Osteocyte (in vitro differentiated cells): Measurements from ENCODE around the gene NCAN. TPM values are rescaled to one million over a fixed set of nuclear protein-coding genes. Genes with fewer than 3 reads are reported as not detected.

ENCODE experiments used
- DNase-seq: peaks from one replicate; pipeline ENCODE4 v3.0.0; 2021; ENCODE audit warnings: mixed read lengths; ENCODE audit not compliant: unreplicated experiment; ENCODE audit errors: extremely low spot score
- H3K27ac Mint-ChIP-seq: one replicate; pipeline ENCODE4 v1.8.0; 2021; ENCODE audit warnings: mild to moderate bottlenecking, mixed read lengths; ENCODE audit not compliant: unreplicated experiment
- H3K27me3 Mint-ChIP-seq: one replicate; pipeline ENCODE4 v1.8.0; 2021; ENCODE audit warnings: mixed read lengths; ENCODE audit not compliant: unreplicated experiment
- H3K36me3 Mint-ChIP-seq: one replicate; pipeline ENCODE4 v1.8.0; 2021; ENCODE audit warnings: mixed read lengths; ENCODE audit not compliant: unreplicated experiment
- H3K4me1 Mint-ChIP-seq: one replicate; pipeline ENCODE4 v1.8.0; 2021; ENCODE audit warnings: mixed read lengths; ENCODE audit not compliant: unreplicated experiment
- H3K4me3 Mint-ChIP-seq: one replicate; pipeline ENCODE4 v1.8.0; 2021; ENCODE audit warnings: mild to moderate bottlenecking, moderate library complexity, mixed read lengths; ENCODE audit not compliant: unreplicated experiment
- H3K9me3 Mint-ChIP-seq: one replicate; pipeline ENCODE4 v1.8.0; 2021; ENCODE audit warnings: mixed read lengths; ENCODE audit not compliant: unreplicated experiment
- total RNA-seq: library from RNA; stranded (reverse); gene quantifications from 2 replicates; pipeline ENCODE4 v1.2.1, GENCODE V29; 2021
- TF ChIP-seq, protein P1 (sequence below): fragments of 200-600 bp; sonication (generic); IDR thresholded peaks from 2 replicates; pipeline ENCODE4 v1.5.0; 2021; ENCODE audit warnings: antibody characterized with exemption, mild to moderate bottlenecking, moderate library complexity

Gene NCAN
- total RNA-seq, 1 donor from 2014 or later = not detected

DNA sequence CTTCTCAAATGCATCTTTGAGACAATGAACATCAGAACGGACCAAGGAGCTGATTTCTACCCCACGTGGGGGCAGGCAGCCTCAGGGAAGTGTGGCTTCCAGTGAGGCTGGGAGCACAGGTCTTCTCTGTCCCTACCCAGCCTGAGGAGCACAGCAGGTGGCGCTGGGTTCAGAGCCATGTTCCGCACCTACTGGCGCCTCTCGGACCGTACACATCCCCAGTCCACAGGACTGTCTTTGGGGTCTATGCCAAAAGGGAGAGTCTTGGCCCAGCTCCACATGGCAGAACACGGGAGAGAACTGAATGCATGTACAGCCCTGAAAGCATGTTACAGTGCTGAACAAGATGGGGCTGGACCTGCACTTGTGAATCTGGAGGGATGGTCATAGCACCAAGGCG lies 86.0 kb downstream of the NCAN start:
- peaks cover 17% of the 10 kb centered on the region for H3K36me3 Mint-ChIP-seq
- TF ChIP-seq, protein P1, sequence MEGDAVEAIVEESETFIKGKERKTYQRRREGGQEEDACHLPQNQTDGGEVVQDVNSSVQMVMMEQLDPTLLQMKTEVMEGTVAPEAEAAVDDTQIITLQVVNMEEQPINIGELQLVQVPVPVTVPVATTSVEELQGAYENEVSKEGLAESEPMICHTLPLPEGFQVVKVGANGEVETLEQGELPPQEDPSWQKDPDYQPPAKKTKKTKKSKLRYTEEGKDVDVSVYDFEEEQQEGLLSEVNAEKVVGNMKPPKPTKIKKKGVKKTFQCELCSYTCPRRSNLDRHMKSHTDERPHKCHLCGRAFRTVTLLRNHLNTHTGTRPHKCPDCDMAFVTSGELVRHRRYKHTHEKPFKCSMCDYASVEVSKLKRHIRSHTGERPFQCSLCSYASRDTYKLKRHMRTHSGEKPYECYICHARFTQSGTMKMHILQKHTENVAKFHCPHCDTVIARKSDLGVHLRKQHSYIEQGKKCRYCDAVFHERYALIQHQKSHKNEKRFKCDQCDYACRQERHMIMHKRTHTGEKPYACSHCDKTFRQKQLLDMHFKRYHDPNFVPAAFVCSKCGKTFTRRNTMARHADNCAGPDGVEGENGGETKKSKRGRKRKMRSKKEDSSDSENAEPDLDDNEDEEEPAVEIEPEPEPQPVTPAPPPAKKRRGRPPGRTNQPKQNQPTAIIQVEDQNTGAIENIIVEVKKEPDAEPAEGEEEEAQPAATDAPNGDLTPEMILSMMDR = no peak
- H3K4me1 Mint-ChIP-seq = no peaks in the 10 kb centered on the region
- no peak for DNase-seq
- no peak overlapping the region for H3K27ac Mint-ChIP-seq
- H3K9me3 Mint-ChIP-seq = no peaks in the 10 kb centered on the region
- H3K4me3 Mint-ChIP-seq = no peak overlapping the region
- no peaks in the 10 kb centered on the region for H3K27me3 Mint-ChIP-seq

DNA sequence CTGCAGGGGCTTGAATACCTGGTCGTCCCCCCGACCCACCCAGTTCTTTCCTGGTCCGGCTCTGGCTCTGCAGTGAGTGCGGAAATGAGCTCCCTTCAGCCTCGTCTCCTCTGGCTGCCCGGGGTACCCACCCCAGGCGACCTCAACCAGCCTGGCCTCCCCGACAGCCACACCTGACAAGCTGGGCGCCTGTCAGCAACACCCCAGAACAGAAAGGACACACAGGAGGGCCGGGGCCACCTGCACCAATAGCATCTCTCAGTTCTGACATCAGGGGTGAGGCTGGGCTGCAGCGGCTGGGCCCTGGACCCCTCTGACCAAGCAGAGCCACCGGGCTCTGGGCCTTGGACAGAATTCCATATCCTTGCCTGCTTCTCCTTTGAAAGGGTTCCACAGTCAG lies 88.9 kb downstream of the NCAN start:
- Mint-ChIP-seq H3K27me3 (no peaks in the 10 kb centered on the region), H3K27ac (no peak overlapping the region), H3K9me3 (no peaks in the 10 kb centered on the region), H3K4me1 (no peaks in the 10 kb centered on the region), H3K4me3 (no peak overlapping the region), H3K36me3 (peaks cover 12% of the 10 kb centered on the region)
- DNase-seq = no peak
- TF ChIP-seq, protein P1 = no peak

Other genes with a start within 250 kb of the NCAN start
- 77.6 and 81.8 TPM in 2 replicates for gene SUGP2, start 178.4 kb upstream of the NCAN start, total RNA-seq
- 26.9 and 27.0 TPM in 2 replicates for gene ARMC6, start 178.4 kb upstream of the NCAN start, total RNA-seq
- 10.0 and 10.6 TPM in 2 replicates for gene SLC25A42, start 148.0 kb upstream of the NCAN start, total RNA-seq
- gene TMEM161A, start 73.5 kb upstream of the NCAN start, total RNA-seq = 34.3 and 37.5 TPM in 2 replicates
- gene MEF2B, start 41.7 kb upstream of the NCAN start, total RNA-seq = 1.2 and 1.6 TPM in 2 replicates
- 23.7 and 24.4 TPM in 2 replicates for gene BORCS8, start 19.8 kb upstream of the NCAN start, total RNA-seq
- 74.8 and 75.3 TPM in 2 replicates for gene RFXANK, start 19.7 kb upstream of the NCAN start, total RNA-seq
- gene NR2C2AP, start 8.5 kb upstream of the NCAN start, total RNA-seq = 11.6 and 11.7 TPM in 2 replicates
- 1.3 and 1.6 TPM in 2 replicates for gene TM6SF2, start 61.3 kb downstream of the NCAN start, total RNA-seq
- gene SUGP1, start 108.6 kb downstream of the NCAN start, total RNA-seq = 61.9 and 71.7 TPM in 2 replicates
- gene MAU2, start 108.9 kb downstream of the NCAN start, total RNA-seq = 75.7 and 82.3 TPM in 2 replicates
- 75.6 and 81.3 TPM in 2 replicates for gene GATAD2A, start 193.7 kb downstream of the NCAN start, total RNA-seq